ENCODE data around the gene TPCN1.

Gene TPCN1

GRCh38 chr12:113242560-113242959 is 21.3 kb downstream of the TPCN1 start:
- no peak for DNase-seq

- DNase-seq: no peak
These were observed 22.8 kb downstream of the TPCN1 start for GRCh38 chr12:113244047-113244460.

GRCh38 chr12:113244478-113244958 is 23.3 kb downstream of the TPCN1 start:
- no peak for DNase-seq

GRCh38 chr12:113245695-113246477 is 24.6 kb downstream of the TPCN1 start:
- DNase-seq: peak; percentile 92

GRCh38 chr12:113246478-113247122 is 25.3 kb downstream of the TPCN1 start:
- DNase-seq: no peak

- DNase-seq: no peak
These were observed 26.1 kb downstream of the TPCN1 start for GRCh38 chr12:113247123-113248050.

GRCh38 chr12:113248051-113248825 is 27.0 kb downstream of the TPCN1 start:
- DNase-seq: no peak

GRCh38 chr12:113248842-113249435 is 27.7 kb downstream of the TPCN1 start:
- DNase-seq: no peak

GRCh38 chr12:113249546-113249945 is 28.3 kb downstream of the TPCN1 start:
- DNase-seq: no peak

GRCh38 chr12:113250045-113250444 is 28.8 kb downstream of the TPCN1 start:
- no peak for DNase-seq

GRCh38 chr12:113251404-113252070 is 30.3 kb downstream of the TPCN1 start:
- no peak for DNase-seq

- DNase-seq: no peak
These were observed 31.2 kb downstream of the TPCN1 start for GRCh38 chr12:113252494-113252893.

- no peak for DNase-seq
These were observed 32.4 kb downstream of the TPCN1 start for GRCh38 chr12:113253532-113254285.

GRCh38 chr12:113254298-113254697 is 33.0 kb downstream of the TPCN1 start:
- DNase-seq: no peak

GRCh38 chr12:113257564-113257963 is 36.3 kb downstream of the TPCN1 start:
- no peak for DNase-seq

- DNase-seq: no peak
These were observed 38.9 kb downstream of the TPCN1 start for GRCh38 chr12:113260127-113260526.

GRCh38 chr12:113260636-113261300 is 39.5 kb downstream of the TPCN1 start:
- DNase-seq: no peak

GRCh38 chr12:113261847-113262470 is 40.7 kb downstream of the TPCN1 start:
- no peak for DNase-seq

GRCh38 chr12:113262710-113263109 is 41.4 kb downstream of the TPCN1 start:
- no peak for DNase-seq
